Jurkat, Clone E6-1 (cell line): ENCODE data around the gene SRPRB.

Experiments
- DNase-seq: peaks from one replicate; pipeline ENCODE4 v3.0.0-alpha.2; 2011; ENCODE audit warnings: low read depth, low spot score
- H3K4me3 ChIP-seq: 2 replicates; pipeline ENCODE4 v1.5.1; 2011; ENCODE audit warnings: mild to moderate bottlenecking, low read length, control low read depth, moderate library complexity

The SRPRB gene

DNA sequence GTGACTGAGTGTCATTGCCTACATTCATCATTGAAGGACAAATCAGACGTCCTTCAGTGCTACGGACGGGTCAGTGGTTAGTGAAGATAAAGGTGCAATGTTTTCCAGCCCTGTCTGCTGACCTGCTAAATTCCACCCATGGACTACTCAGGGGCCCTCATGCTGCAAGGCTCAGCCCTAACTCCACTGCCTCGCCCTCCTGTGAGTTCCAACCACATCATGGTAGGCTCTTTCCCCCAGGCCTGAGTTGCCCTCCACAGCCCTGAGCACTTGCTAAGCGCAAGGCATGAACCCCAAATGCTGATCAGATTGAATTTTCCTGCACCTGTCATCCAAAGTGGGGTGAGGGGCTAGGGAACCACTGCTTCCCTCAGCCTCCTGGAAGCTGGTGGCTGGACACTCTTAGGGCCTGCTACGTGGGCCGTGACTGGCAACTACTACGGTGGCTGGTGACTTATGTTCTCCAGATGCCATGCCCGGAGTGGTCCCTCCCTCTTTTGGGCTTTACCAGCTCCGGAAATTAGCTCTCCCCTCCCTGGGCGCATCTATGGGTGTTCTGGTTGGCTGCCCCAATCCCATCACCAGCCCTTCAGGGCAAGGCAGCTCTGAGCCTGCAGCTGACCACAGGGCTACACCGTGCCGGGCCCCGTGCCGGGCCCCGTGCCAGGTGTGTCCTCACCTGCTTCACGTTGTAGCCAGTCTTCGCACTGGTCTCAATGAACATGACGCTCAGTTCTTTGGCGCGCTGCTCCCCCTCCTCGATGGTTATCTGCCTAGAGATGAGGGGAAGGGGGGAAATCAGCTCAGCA is 32.1 kb downstream of the SRPRB start:
- no peak for DNase-seq

DNA sequence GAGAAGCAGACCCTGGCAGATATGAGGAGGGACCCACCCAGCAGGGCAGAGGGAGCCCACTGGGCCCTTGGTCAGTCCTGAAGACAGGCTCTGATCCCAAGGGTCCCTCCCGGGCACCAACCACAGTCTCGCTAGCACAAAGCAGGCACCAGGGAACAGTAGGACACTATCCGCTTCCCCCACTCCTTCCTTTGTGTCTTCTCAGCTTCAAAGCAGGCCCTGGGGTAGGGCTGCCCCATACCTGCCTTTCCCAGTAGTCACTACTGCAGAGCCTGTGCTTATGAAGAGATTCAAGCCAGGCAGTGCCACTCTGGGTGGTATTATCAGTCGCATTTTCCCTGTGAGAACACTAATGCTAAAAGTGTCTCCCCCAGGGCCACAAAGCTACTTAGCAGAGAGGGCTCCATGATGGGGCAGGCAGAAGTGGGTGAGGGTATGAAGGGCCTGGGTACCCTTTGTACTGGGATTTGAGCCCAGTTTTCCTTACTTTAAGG is 32.7 kb downstream of the SRPRB start:
- no peak overlapping the region for H3K4me3 ChIP-seq
- DNase-seq, result no peak

More for the DNA sequence above, 32.1 kb downstream of the SRPRB start:
- no peak overlapping the region for H3K4me3 ChIP-seq

DNA sequence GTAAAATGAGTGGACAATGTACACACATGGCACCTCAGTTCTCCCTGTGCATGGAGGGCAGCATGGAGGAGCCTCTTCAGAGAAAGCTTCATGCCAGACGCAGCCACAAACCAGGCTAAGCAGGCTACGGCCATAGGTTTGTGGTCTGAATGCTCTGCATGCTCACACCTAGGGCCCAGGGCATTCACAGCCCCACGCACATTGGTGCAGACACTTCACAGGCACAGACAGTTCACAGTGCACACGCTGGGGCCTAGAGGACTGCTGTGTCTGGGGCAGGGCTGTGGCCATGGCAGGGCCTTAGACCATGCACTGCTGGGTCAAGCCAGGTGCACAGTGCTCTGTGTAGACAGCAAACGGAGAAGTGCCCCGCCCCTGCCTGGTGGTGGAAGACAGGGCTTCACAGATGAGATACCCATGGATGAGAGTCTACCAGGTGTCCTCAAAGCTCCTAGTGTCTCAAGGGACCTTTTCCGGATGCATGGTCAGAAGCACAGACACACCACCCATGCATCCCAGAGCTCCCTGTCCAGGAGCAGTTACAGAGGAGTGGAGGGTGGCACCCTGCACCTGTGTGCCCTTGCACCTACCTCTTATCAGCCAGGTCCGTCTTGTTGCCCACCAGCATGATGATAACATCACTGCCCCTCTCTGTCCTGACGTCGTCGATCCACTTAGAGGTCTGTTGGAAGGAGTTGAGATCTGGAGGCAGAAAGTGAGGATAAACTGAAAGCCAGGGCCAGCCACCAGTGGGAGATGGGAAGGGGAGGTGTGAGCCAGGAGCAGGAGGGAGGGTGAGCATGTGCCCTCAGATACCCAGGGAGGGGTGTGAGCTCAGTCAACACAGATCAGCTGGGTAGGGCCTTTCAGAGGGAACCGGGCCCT is 33.5 kb downstream of the SRPRB start:
- no peak overlapping the region for H3K4me3 ChIP-seq
- no peak for DNase-seq

- no peak overlapping the region for H3K4me3 ChIP-seq
- no peak for DNase-seq
These were observed 34.6 kb downstream of the SRPRB start for GRCh38 chr3:133840055-133840737.

GRCh38 chr3:133840767-133841166 is 35.2 kb downstream of the SRPRB start:
- DNase-seq, result no peak
- H3K4me3 ChIP-seq, result no peak overlapping the region

- H3K4me3 ChIP-seq, result no peak overlapping the region
- no peak for DNase-seq
These were observed 35.6 kb downstream of the SRPRB start for GRCh38 chr3:133841196-133841595.

GRCh38 chr3:133842158-133842557 is 36.5 kb downstream of the SRPRB start:
- no peak overlapping the region for H3K4me3 ChIP-seq
- DNase-seq, result no peak

- no peak overlapping the region for H3K4me3 ChIP-seq
- no peak for DNase-seq
These were observed 38.0 kb downstream of the SRPRB start for GRCh38 chr3:133843634-133844033.

DNA sequence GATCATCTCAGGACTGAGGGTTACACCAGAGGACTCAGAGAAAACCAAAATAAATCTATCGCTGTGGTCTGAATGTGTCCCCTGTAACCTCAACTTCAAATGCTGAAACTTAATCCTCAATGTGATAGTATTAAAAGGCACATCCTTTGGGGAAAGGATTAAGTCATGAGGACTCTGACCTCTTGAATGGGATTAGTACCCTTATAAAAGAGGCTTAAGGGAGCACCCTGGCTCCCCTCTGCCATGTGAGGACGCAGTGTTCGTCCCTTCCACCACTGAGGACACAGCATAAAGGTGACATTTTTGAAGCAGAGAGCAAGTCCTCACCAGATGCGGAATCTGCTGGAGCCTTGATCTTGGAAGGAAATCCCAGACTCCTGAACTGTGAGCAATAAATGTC is 39.5 kb downstream of the SRPRB start:
- H3K4me3 ChIP-seq, result no peak overlapping the region
- DNase-seq, result no peak

GRCh38 chr3:133849346-133849745 is 43.7 kb downstream of the SRPRB start:
- H3K4me3 ChIP-seq, result no peak overlapping the region
- DNase-seq, result no peak

DNA sequence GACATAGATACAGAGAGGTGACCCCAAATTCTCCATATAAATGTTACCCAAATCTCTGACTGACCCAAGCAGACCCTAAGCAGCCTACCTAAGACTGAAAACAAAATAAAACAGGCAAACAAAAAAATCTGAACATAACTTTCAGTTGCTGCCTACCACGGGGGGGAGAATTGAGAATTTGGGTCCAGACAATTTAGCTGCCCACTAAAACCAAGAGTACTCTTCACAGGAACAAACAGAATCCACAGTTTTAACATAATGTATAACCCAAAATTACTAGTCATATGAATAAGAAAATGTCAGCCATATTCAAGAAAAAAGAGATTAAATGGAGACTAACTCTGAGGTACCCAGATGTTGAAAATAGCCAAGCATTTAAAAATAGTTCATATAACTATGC is 44.4 kb downstream of the SRPRB start:
- DNase-seq, result no peak
- H3K4me3 ChIP-seq, result no peak overlapping the region

DNA sequence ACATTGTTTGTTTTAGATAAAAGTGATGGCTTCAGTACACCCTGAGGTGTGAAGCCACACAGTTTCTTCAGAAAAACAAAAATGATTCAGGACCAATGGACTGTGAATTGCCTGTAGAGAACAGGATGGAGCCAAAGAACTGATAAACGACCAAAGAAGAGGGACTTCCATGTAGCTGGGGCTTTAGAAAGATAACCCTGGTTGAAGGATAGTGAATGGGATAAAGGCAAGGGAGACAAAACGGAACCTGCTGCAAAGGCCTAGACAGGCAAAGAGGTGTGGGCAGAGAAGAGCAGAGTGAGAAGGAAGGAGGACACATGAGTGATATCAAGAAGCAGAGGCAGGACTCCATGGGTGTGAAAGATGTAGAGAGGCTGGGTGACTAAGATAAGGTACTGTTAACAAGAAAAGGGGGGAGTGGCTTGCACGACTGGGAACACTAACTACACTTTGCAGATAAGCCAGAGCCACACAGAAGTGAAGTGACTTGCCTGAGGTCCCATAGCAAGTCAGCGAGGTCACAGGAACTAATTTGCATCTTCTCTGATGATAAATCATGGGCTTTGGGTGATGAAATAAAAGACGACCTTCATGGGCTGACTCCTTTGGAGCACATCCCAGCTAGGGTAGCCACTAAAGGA is 45.8 kb downstream of the SRPRB start:
- no peak for DNase-seq
- no peak overlapping the region for H3K4me3 ChIP-seq

DNA sequence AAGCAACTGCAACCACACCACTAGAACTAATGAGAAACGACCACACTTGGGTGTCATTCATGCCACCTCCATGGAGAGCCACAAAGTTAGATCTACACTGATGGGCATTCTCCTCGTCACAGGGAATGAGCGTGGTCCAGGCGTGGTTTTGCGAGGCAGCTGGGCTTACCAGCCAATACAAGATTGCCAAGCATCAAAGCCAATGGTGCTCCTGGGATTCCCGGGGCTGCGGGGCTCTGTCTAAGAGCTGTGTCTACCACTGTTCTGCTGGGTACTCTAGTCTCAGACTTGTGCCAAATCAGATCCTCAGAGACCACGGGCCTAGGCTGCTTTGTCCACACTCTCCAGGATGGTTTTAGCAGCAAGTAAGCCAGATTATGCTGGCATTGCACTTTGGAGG is 46.3 kb downstream of the SRPRB start:
- H3K4me3 ChIP-seq, result no peak overlapping the region
- no peak for DNase-seq

DNA sequence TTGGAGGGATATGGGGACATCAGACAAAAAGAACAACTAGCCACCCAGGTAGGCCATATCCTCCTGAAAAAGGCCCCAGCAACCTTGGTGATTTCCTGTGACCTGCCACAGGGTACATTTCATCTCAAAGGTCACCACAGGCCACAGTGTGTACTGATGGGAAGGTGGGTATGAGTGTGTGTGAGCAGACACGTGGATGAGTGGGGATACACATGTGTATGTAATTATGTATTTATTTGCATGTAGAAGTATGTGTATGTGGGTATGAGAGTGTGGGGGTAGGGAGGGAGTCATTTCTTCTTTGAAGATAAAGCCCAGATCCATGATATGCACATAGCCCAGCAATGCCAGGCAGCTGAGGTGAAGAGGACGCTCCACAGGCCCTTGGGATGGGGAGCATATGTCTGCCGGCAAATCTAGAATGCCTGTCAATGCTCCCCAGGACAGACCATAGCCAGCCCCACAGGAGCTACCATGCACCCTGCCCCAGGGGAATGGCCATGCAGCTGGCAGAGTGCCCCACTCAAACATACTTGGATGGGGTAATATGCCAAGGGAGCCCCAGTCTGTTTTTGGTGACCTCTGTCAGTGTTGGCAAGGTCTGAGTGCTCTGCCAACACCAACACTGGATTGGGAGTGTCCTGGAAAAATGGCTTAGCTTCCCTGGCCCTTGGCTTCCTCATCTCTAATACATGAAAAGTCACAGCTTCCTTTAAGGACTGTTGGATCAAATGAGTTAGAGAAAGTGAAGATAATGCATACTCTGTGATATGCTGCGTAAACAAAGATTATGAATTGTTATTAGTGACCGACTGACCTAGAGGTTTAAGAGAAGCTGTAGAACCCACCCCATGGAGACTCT is 47.7 kb downstream of the SRPRB start:
- DNase-seq, result no peak
- H3K4me3 ChIP-seq, result no peak overlapping the region

GRCh38 chr3:133853925-133854227 is 48.3 kb downstream of the SRPRB start:
- DNase-seq, result no peak

DNA sequence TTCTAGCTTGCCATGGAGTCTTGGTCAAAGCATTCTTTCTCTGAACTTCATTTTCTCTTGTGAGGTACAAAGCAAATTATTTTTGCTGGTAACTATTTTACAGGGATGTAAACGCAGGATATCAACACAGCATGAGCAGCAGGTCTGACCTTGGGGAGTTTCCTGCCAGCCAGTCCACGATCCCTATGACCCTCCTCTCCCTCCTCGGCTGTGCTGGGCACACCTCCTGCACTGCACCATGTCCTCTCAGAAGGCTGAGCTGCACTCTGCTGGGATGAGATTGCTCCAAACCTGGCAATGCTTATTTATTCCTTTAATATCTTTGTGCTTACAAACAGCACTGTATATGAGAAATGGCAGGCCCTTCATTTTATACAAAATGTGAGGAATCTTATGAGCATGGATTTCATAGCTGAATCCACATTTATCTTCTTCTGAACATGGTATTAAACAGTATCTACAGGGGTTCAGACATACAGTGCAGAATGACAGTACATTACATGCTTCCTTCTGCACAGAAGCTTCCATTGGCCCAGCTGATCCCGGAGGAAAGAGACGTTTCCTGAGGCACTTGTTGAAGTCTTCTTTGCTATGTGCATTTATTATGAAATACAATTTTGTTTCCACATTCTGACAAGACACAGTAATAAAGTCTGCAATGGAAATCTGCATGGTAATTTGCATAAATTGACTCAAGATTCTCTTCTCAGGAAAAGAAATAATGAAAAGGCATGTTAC is 48.8 kb downstream of the SRPRB start:
- H3K4me3 ChIP-seq, result no peak overlapping the region
- no peak for DNase-seq

More at GRCh38 chr3:133853925-133854227, 48.3 kb downstream of the SRPRB start:
- H3K4me3 ChIP-seq, result no peak overlapping the region

GRCh38 chr3:133855002-133855370 is 49.4 kb downstream of the SRPRB start:
- no peak for DNase-seq
- H3K4me3 ChIP-seq, result no peak overlapping the region

DNA sequence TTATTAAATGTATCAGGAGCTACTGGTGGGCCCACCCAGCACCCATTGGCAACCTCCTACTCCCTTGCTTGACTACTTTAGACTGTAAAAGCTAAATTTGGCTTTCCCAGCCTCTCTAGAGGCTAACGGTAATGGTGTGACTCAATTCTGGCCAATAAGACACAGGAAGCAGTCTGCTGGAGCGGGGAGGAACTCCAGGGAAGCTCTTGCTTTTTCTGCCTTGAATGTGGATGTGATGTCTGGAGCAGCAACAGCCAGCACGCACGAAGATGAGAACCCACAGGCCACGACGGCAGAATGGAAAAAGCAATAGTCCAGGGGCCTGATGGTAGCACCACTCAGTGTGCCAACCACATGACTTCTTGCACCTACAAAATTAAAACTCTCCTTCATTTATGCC is 50.2 kb downstream of the SRPRB start:
- H3K4me3 ChIP-seq, result no peak overlapping the region
- no peak for DNase-seq
